ENCODE measurements around the gene NISCH.
A peak's percentile ranks its signal among the peaks of the same experiment; 100 is the strongest.

NISCH gene

GRCh38 chr3:52483577-52484381 lies 28.4 kb downstream of the NISCH start:
- Histone ChIP-seq H3K4me2 (peak overlapping the region in 10 of 11 experiments; percentile 2 to 84 (median 60); a peak in 18 of 22 replicates), H3K36me3 (peaks cover 72 to 90% (median 86%) of the 10 kb centered on the region in 11 experiments), H4K20me1 (no peaks in the 10 kb centered on the region), H3K4me3 (no peak overlapping the region), H3K27ac (peak overlapping the region in 10 of 11 experiments; percentile 4 to 98 (median 88); a peak in 18 of 22 replicates), H3K9me3 (replicated peaks in 1 of 11) (no peaks in the 10 kb centered on the region), H3K27me3 (no peaks in the 10 kb centered on the region), H3K4me1 (peaks cover 31 to 100% (median 86%) of the 10 kb centered on the region in 10 experiments), H3K9ac (peak overlapping the region in 8 of 11 experiments; percentile 1 to 61 (median 31); a peak in 9 of 22 replicates)
- TF ChIP-seq Cebpa-rat (IDR thresholded peaks at IDR 0.05) = no peak

- Histone ChIP-seq H3K36me3 (peaks cover 72 to 90% (median 86%) of the 10 kb centered on the region in 11 experiments), H3K4me3 (peak overlapping the region in 1 of 10 experiments; percentile 46; a peak in 2 of 20 replicates), H3K9ac (peak overlapping the region; percentile 48 to 79 (median 71); a peak in 21 of 22 replicates), H3K4me2 (peak overlapping the region; percentile 71 to 100 (median 84)), H3K4me1 (peaks cover 39 to 100% (median 89%) of the 10 kb centered on the region in 10 experiments), H3K27ac (peak overlapping the region; percentile 56 to 98 (median 89); a peak in 21 of 22 replicates), H3K27me3 (no peaks in the 10 kb centered on the region), H3K9me3 (replicated peaks in 1 of 11) (no peaks in the 10 kb centered on the region), H4K20me1 (no peaks in the 10 kb centered on the region)
- TF ChIP-seq Cebpa-rat (IDR thresholded peaks at IDR 0.05) = no peak
Observed at GRCh38 chr3:52484680-52485461, 29.5 kb downstream of the NISCH start.

- no peak for TF ChIP-seq Cebpa-rat (IDR thresholded peaks at IDR 0.05)
- no peaks in the 10 kb centered on the region for H3K27me3 ChIP-seq
- H4K20me1 ChIP-seq = peaks cover 0 to 6% (median 0%) of the 10 kb centered on the region in 11 experiments; a peak in 1 of 22 replicates
- peak overlapping the region; percentile 18 to 98 (median 89); a peak in 19 of 22 replicates for H3K27ac ChIP-seq
- no peaks in the 10 kb centered on the region for H3K9me3 ChIP-seq (replicated peaks in 1 of 11)
- H3K4me2 ChIP-seq = peak overlapping the region in 10 of 11 experiments; percentile 74 to 100 (median 86); a peak in 19 of 22 replicates
- H3K4me3 ChIP-seq = no peak overlapping the region; a peak in 2 of 20 replicates
- H3K4me1 ChIP-seq = peaks cover 60 to 100% (median 98%) of the 10 kb centered on the region in 10 experiments
- H3K36me3 ChIP-seq = peaks cover 68 to 84% (median 76%) of the 10 kb centered on the region in 11 experiments
- H3K9ac ChIP-seq = peak overlapping the region in 10 of 11 experiments; percentile 19 to 79 (median 72); a peak in 13 of 22 replicates
Observed at GRCh38 chr3:52487050-52487787, 31.8 kb downstream of the NISCH start.

GRCh38 chr3:52487788-52488691 lies 32.6 kb downstream of the NISCH start:
- Histone ChIP-seq H3K27me3 (no peaks in the 10 kb centered on the region), H3K4me1 (peaks cover 60 to 100% (median 99%) of the 10 kb centered on the region in 10 experiments), H3K27ac (peak overlapping the region; percentile 3 to 98 (median 89); a peak in 18 of 22 replicates), H4K20me1 (peaks cover 0 to 6% (median 0%) of the 10 kb centered on the region in 11 experiments; a peak in 1 of 22 replicates), H3K36me3 (peaks cover 68 to 84% (median 76%) of the 10 kb centered on the region in 11 experiments), H3K9ac (peak overlapping the region in 7 of 11 experiments; percentile 17 to 77 (median 41); a peak in 8 of 22 replicates), H3K4me3 (no peak overlapping the region), H3K9me3 (replicated peaks in 1 of 11) (no peaks in the 10 kb centered on the region), H3K4me2 (peak overlapping the region in 8 of 11 experiments; percentile 7 to 100 (median 90); a peak in 14 of 22 replicates)
- no peak for TF ChIP-seq Cebpa-rat (IDR thresholded peaks at IDR 0.05)

GRCh38 chr3:52488746-52489145 lies 33.3 kb downstream of the NISCH start:
- Histone ChIP-seq H3K27ac (peak overlapping the region; percentile 85 to 99 (median 97)), H3K9ac (peak overlapping the region in 10 of 11 experiments; percentile 82 to 96 (median 91); a peak in 20 of 22 replicates), H3K27me3 (no peaks in the 10 kb centered on the region), H3K9me3 (replicated peaks in 1 of 11) (no peaks in the 10 kb centered on the region), H4K20me1 (peaks cover 0 to 6% (median 0%) of the 10 kb centered on the region in 11 experiments; a peak in 2 of 22 replicates), H3K4me3 (no peak overlapping the region; a peak in 1 of 20 replicates), H3K4me1 (peaks cover 58 to 100% (median 99%) of the 10 kb centered on the region in 10 experiments), H3K36me3 (peaks cover 70 to 85% (median 78%) of the 10 kb centered on the region in 11 experiments), H3K4me2 (peak overlapping the region in 9 of 11 experiments; percentile 93 to 100 (median 98); a peak in 17 of 22 replicates)
- no peak for TF ChIP-seq Cebpa-rat (IDR thresholded peaks at IDR 0.05)

GRCh38 chr3:52489453-52489852 lies 34.0 kb downstream of the NISCH start:
- no peak for TF ChIP-seq Cebpa-rat (IDR thresholded peaks at IDR 0.05)
- Histone ChIP-seq H4K20me1 (peaks cover 0 to 6% (median 0%) of the 10 kb centered on the region in 11 experiments; a peak in 2 of 22 replicates), H3K4me3 (peak overlapping the region in 3 of 10 experiments; percentile 10 to 52 (median 24); a peak in 3 of 20 replicates), H3K36me3 (peaks cover 71 to 90% (median 82%) of the 10 kb centered on the region in 11 experiments), H3K4me2 (peak overlapping the region; percentile 62 to 100 (median 98)), H3K9ac (peak overlapping the region; percentile 69 to 96 (median 91)), H3K27me3 (no peaks in the 10 kb centered on the region), H3K27ac (peak overlapping the region; percentile 85 to 99 (median 97)), H3K9me3 (replicated peaks in 1 of 11) (no peaks in the 10 kb centered on the region), H3K4me1 (peaks cover 57 to 100% (median 99%) of the 10 kb centered on the region in 10 experiments)
